ENCODE measurements around the gene ZNF433.
A peak's percentile ranks its signal among the peaks of the same experiment; 100 is the strongest.
"Not testable (repeated sequence)": the region's sequence is repeated elsewhere in the genome, so short reads cannot be mapped to it uniquely, and the experiment has no call there.

ZNF433 gene

GRCh38 chr19:12035220-12036172 is at the start of gene ZNF433:
Gene ZNF433 (minus strand): TSS chr19:12035679. CDS start chr19:12035539, 140 bp downstream.
- peak; percentile 98 for DNase-seq (ENCODE audit: low spot score)

DNA sequence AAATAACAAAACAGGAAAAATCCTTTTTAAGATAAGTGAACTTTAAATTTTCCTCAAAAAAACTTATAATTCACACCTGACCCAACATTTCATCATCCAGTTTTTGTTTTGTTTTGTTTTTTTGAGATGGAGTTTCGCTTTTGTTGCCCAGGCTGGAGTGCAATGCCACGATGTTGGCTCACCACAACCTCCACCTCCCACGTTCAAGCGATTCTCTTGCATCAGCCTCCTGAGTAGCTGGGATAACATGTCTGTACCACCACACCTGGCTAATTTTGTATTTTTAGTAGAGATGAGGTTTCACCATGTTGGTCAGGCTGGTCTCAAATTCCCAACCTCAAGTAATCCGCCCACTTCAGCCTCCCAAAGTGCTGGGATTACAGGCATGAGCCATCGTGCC is 47.9 kb upstream of the ZNF433 start:
- DNase-seq (ENCODE audit: low spot score), result not testable (repeated sequence)

DNA sequence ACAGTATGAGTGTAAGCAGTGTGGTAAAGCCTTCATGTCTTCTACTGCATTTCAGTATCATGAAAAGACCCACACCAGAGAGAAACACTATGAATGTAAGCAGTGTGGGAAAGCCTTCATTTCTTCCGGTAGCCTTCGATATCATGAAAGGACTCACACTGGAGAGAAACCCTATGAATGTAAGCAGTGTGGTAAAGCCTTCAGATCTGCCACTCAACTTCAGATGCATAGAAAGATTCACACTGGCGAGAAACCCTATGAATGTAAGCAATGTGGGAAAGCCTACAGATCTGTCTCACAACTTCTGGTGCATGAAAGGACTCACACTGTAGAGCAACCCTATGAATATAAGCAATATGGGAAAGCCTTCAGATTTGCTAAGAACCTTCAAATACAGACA is 41.9 kb upstream of the ZNF433 start:
- DNase-seq (ENCODE audit: low spot score), result no peak

DNA sequence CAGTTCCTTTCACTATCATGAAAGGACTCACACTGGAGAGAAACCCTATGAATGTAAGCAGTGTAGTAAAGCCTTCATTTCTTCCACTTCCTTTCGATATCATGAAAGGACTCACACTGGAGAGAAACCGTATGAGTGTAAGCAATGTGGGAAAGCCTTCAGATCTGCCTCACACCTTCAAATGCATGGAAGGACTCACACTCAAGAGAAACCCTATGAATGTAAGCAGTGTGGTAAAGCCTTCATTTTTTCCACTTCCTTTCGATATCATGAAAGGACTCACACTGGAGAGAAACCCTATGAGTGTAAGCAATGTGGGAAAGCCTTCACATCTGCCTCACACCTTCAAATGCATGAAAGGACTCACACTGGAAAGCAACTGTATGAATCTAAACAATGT is 40.9 kb upstream of the ZNF433 start:
- DNase-seq (ENCODE audit: low spot score), result not testable (repeated sequence)

DNA sequence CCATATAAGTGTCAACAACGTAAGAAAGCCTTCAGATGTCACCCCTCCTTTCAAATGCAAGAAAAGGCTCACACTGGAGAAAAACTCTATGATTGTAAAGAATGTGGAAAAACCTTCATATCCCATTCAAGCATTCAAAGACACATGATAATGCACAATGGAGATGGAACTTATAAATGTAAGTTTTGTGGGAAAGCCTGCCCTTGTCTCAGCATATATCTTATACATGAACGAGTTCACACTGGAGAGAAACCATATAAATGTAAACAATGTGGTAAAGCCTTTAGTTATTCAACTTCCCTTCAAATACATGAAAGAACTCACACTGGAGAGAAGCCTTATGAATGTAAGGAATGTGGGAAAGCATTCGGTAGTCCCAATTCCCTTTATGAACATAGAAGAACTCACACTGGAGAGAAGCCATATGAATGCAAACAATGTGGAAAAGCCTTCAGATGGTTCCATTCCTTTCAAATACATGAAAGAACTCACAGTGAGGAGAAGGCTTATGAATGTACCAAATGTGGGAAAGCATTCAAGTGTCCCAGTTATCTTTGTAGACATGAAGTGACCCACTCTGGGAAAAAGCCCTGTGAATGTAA is 40.2 kb upstream of the ZNF433 start:
- no peak for DNase-seq (ENCODE audit: low spot score)

DNA sequence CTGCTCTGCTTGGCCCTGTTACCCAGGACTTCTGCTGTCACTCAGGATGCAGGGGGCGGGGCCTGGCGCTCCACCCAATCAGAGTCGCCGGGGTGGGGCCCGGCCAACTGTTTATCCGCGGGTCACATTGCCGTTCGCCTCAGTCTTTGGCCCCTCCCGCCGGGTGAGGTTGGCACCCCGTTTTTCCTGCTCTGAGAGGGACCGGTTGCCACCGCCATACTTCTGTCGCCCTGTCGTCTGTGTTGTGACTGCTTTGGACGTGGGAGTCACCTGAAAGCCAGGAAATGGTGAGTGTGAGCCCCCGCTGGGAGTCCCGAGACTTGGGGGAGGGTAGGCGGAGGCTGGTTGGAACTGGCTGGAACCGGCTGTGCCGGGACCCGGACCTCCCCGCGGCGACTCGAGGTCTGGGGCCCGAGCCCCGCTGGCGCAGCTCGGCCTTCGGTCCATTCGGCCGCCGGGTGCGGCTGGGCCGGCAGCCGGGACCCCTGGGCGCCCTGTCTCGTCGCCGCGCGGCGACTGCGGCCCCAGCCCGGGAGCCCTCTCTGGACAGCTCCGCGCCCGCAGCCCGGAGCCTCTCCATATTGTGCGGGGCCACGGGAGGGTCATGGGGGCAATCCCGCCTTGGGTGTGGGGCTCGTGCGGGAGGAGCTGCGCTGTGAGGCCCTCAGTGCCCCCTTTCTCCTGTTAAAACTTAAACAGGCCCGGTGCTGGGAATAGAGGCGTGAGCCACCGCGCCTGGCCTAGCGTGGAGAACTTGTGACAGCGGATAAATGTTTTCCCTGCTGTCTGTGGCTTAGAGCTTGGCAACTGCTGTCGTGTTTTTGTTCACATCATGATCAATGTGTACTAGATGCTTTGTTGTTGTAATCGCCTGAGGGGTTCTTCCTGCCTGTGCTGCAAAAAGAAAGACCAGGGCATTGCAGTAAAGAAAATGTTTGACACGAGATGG is 29.4 kb upstream of the ZNF433 start, which contains the start of gene ZNF844:
Gene ZNF844 (plus strand): TSS at position 142 of the 949 bp plus-strand sequence. CDS start 143 bp downstream, at position 285.
- peak; percentile 98 for DNase-seq (ENCODE audit: low spot score)

DNA sequence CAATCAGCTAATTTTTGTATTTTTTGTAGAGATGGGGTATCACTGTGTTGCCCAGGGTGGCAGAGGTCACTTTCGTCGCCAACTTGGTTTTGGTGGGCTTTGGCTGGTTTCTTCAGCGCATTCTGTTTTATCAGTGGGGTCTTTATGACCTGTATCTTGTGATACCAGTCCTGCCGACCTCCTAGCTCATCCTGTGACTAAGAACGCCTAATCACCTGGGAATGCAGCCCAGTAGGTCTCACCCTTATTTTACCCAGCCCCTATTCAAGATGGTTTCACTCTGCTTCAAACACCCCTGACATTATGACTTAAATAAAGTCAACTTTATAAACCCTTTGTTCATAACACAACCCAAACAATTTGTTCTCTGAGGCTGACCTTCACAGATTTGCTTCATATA is 20.3 kb upstream of the ZNF433 start:
- no peak for DNase-seq (ENCODE audit: low spot score)

GRCh38 chr19:12052497-12053169 is 17.2 kb upstream of the ZNF433 start, which contains the start of gene ZNF878:
Gene ZNF878 (minus strand): TSS chr19:12052961. CDS start chr19:12052801, 160 bp downstream.
- peak; percentile 92 for DNase-seq (ENCODE audit: low spot score)

GRCh38 chr19:12052091-12052496 is 16.6 kb upstream of the ZNF433 start:
- no peak for DNase-seq (ENCODE audit: low spot score)

GRCh38 chr19:12047868-12048267 is 12.4 kb upstream of the ZNF433 start:
- DNase-seq (ENCODE audit: low spot score), result no peak

GRCh38 chr19:12043752-12044422 is 8.4 kb upstream of the ZNF433 start:
- no peak for DNase-seq (ENCODE audit: low spot score)

DNA sequence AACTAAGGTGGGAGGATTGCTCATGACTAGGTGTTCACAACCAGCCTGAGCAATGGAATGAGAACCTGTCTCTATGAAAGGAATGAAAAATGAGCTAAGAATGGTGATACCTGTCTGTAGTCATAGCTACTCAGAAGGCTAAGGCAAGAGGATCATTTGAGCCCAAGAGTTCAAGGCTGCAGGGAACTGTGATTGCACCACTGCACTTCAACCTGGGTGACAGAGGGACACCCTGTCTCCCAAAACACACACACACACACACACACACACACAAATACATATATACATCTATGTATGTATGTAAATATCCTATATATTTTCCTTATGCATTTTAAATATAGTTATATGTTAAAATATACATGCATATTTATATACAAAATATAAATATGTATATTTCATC is 7.4 kb upstream of the ZNF433 start:
- DNase-seq (ENCODE audit: low spot score), result no peak

DNA sequence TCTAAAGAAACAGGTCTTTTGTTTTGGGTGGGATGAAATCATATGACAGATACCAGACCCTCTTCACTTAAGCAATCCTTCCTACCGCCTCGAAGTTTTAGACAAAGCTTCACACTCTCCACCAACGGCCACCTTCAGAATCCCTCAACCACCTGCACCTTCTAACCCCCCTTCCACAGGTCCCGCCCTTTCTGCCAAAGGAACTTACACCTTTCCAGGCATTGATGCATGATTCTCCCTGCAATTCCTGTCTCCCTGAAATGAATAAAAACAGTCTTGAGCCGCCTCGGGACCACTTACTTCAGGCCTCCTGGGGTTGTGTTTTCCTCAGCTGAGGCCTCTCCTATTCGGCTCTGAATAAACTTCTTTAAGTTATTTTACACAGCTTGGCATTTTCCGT is 859 bp downstream of the ZNF433 start:
- no peak for DNase-seq (ENCODE audit: low spot score)

GRCh38 chr19:12034198-12034597 is 1.3 kb downstream of the ZNF433 start:
- DNase-seq (ENCODE audit: low spot score), result no peak

DNA sequence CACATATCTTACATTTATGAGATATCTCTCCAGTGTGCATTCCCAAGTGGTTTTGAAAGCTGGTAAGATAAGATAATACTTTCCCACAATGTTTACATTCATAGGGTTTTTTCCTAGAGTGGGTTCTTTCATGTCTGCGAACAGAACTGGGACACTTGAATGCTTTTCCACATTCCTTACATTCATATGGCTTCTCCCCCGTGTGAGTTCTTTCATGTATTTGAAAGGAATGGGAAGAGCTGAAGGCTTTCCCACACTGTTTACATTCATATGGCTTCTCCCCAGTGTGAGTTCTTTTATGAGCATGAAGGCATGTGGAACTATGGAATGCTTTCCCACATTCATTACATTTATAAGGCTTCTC is 19.7 kb downstream of the ZNF433 start:
- no peak for DNase-seq (ENCODE audit: low spot score)

GRCh38 chr19:12015015-12015752 is 20.3 kb downstream of the ZNF433 start:
- DNase-seq (ENCODE audit: low spot score), result no peak

DNA sequence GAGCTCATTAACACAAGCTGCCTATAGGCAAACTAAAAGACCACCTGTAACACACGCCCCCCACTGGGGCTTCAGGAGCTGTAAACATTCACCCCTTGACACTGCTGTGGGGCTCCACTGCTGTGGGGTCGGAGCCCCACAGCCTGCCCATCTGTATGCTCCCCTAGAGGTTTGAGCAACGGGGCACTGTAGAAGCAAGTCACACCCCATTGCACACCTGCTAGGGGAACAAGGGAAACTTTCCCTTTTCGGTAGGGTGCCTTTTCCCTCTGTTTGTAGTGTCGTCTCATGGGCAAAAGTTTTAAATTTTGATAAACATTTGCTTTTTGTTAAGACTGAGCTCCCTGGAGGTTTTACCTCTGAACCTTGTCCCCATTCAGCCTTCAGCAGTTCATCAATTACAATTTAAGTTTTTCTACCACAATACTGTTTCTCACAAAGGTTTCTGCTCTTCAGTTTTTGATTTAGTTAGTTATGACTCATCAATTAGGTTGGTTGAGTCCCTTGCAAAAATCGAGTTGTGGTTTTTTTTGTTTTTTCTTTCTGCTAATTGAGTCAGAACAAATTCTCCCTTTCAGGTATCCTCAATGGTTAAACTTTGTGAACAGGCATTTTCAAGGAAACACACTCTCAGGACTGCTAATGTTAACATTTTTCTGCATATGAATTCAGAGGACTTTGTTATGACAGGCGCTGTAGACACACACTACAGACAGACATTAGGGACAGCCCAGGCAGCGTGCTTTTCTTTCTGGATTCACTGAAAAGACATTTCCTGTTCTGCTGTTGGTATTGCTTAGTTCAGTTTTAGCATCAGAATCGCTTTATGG is 35.1 kb downstream of the ZNF433 start:
- DNase-seq (ENCODE audit: low spot score), result peak; percentile 32

- DNase-seq (ENCODE audit: low spot score), result peak; percentile 20
These were observed 40.3 kb downstream of the ZNF433 start for GRCh38 chr19:11995174-11995573.

DNA sequence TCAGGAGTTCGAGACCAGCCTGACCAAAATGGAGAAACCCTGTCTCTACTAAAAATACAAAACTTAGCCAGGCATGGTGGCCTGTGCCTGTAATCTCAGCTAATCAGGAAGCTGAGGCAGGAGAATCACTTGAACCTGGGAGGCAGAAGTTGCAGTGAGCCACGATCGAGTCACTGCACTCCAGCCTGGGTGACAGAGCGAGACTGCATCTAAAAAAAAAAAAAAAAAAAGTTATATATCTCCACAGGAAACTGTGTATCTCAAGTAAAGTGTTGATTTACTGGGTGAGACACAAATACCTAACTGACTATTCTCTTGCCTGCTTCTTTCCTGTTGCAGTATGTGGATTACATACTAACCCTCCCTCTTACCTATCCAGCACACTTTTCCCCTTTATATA is 43.6 kb downstream of the ZNF433 start:
- DNase-seq (ENCODE audit: low spot score), result not testable (repeated sequence)

Measured in AG08395 (cell line).